SU-DHL-6 (cell line): ENCODE results near the gene TMEM220.

ENCODE experiments used
- EZH2phosphoT487 ChIP-seq: fragments of 200-600 bp; sonication (generic), shearing (Covaris generic); conservative IDR thresholded peaks from 2 replicates; pipeline ENCODE4 v1.6.1; 2018; ENCODE audit warnings: mild to moderate bottlenecking, antibody characterized with exemption, low read length, moderate library complexity, mixed read lengths
- TF ChIP-seq, protein P1 (sequence below): fragments of 200-600 bp; sonication (generic); IDR thresholded peaks from one replicate; pipeline ENCODE4 v1.5.1; 2017; ENCODE audit warnings: antibody characterized with exemption, mild to moderate bottlenecking, low read length, moderate library complexity; ENCODE audit not compliant: insufficient read depth, poor library complexity, severe bottlenecking

DNA sequence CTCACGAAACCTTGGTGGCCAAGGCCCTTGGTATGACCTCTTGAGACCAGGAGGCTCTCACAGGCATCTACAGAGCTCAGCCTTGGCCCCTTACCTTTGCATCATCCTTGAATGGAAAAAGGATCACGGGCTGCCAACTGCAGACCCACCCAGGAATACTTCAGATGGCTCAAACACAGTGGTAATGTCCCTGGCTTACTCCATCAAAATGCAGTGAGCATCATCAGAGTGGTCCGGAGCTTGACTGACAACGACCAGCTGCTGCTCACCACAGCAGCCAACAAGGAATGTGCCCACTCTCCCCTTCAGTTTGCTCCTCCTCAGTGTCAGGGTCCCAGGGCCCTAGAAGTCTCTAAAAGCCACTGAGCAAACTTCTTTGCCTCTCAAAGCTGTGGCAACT, 55.1 kb downstream of the TMEM220 start:
- TF ChIP-seq, protein P1, sequence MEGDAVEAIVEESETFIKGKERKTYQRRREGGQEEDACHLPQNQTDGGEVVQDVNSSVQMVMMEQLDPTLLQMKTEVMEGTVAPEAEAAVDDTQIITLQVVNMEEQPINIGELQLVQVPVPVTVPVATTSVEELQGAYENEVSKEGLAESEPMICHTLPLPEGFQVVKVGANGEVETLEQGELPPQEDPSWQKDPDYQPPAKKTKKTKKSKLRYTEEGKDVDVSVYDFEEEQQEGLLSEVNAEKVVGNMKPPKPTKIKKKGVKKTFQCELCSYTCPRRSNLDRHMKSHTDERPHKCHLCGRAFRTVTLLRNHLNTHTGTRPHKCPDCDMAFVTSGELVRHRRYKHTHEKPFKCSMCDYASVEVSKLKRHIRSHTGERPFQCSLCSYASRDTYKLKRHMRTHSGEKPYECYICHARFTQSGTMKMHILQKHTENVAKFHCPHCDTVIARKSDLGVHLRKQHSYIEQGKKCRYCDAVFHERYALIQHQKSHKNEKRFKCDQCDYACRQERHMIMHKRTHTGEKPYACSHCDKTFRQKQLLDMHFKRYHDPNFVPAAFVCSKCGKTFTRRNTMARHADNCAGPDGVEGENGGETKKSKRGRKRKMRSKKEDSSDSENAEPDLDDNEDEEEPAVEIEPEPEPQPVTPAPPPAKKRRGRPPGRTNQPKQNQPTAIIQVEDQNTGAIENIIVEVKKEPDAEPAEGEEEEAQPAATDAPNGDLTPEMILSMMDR = no peak
- no peak for TF ChIP-seq EZH2phosphoT487
